Breast epithelium (tissue), 4 donors: ENCODE results near the gene POLR1G. TPM values are rescaled to one million over a fixed set of nuclear protein-coding genes. Genes with fewer than 3 reads are reported as not detected.
A peak's percentile ranks its signal among the peaks of the same experiment; 100 is the strongest.

Source experiments
- DNase-seq, 2 donors: peaks; one replicate each; pipeline ENCODE4 v3.0.0-alpha.2; 2019; ENCODE audit warnings: low spot score in 2 of 2
- H3K27ac ChIP-seq, 2 donors: fragments of 200-600 bp; sonication (generic) in 1 of 2; one replicate each; pipeline ENCODE4 v1.5.1; 2016 to 2019; ENCODE audit warnings: mild to moderate bottlenecking in 1 of 2
- H3K27me3 ChIP-seq, 2 donors: fragments of 200-600 bp; sonication (generic) in 1 of 2; one replicate each; pipeline versions ENCODE4 v1.5.1 to v1.6.0; 2017 to 2019; ENCODE audit warnings: control low read depth in 1 of 2, mild to moderate bottlenecking in 1 of 2
- H3K36me3 ChIP-seq: fragments of 200-600 bp; one replicate; pipeline ENCODE4 v1.5.1; 2019
- H3K4me1 ChIP-seq, 2 donors: fragments of 200-600 bp; sonication (generic); one replicate each; pipeline ENCODE4 v1.5.1; 2016 to 2019; ENCODE audit warnings: control low read depth in 1 of 2
- H3K4me3 ChIP-seq, 3 donors: fragments of 200-600 bp; sonication (generic); 1 replicate in 2 of 3; 2 replicates in 1 of 3; pipeline ENCODE4 v1.5.1; 2016 to 2019; ENCODE audit warnings: mild to moderate bottlenecking in 3 of 3, moderate library complexity in 2 of 3
- H3K9me3 ChIP-seq, 2 donors: fragments of 200-600 bp; sonication (generic) in 1 of 2; one replicate each; pipeline ENCODE4 v1.5.1; 2016 to 2019; ENCODE audit warnings: control low read depth in 1 of 2
- POLR2A ChIP-seq: fragments of 450-650 bp; IDR thresholded peaks from one replicate; pipeline ENCODE4 v1.6.1; 2016; ENCODE audit warnings: antibody characterized with exemption, mild to moderate bottlenecking, moderate library complexity
- POLR2AphosphoS5 ChIP-seq, 3 donors: sonication (generic); formaldehyde crosslinking; IDR thresholded peaks; one replicate each; pipeline ENCODE4 v1.6.1; 2017; ENCODE audit warnings: antibody characterized with exemption in 3 of 3
- intact Hi-C: fragments of 100-400 bp; cut with DNase I; formaldehyde crosslinking; loops from one replicate; pipeline ENCODE4 v1.15.1; 2023; ENCODE audit warnings: low total_unique reads
- total RNA-seq, 3 donors: library from RNA; depleted of rRNA; stranded (reverse); fragments of >200 nt; gene quantifications; one replicate each; pipeline ENCODE4 v1.1.0, GENCODE V29; 2016
- TF ChIP-seq, protein P1 (sequence below), 3 donors: fragments of 450-650 bp; IDR thresholded peaks; one replicate each; pipeline ENCODE4 v1.5.1; 2016 to 2017; ENCODE audit warnings: antibody characterized with exemption in 3 of 3, mild to moderate bottlenecking in 3 of 3, moderate library complexity in 3 of 3

POLR1G gene
- total RNA-seq, 3 donors from 2014 or later = 2.6 to 6.9 (median 5.3) TPM

DNA sequence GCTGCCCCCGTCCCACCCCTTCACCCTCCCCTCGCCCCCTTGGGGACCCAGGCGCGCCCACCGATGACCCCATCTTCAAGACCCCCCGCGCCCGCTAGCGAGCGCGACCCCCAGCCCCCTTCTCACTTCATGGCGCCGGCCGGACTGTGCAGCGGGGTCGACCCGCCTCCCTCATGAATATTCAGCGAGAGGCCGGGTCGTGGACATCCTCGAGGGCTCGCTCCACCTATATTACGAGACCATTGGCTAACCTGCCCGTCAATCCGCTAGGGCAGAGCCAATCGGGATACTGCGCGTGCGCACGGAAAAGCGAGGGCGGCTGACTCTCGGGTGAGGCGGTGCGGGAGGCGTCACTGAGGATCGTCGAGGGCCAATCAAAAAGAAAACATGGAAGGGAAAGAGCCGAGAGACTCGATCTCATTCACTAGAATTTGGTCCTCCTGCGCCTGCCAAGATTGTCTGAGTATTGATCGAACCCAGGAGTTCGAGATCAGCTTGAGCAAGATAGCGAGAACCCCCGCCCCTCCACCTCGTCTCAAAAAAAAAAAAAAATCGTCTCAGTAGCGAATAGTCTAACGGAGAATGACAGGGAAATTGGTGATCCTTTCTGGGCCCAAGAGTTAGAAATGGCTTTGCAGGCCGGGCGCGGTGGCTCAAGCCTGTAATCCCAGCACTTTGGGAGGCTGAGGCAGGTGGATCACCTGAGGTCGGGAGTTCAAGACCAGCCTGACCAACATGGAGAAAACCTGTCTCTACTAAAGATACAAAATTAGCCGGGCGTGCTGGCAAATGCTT, 35.8 kb upstream of the POLR1G start, which contains the start of gene ERCC2:
Gene ERCC2, minus strand, starts transcription at position 164 of the 795 bp plus-strand sequence. Its CDS starts 33 bp downstream, at position 131.
- H3K36me3 ChIP-seq = no peaks in the 10 kb centered on the region
- H3K4me1 ChIP-seq = no peaks in the 10 kb centered on the region
- peak within 1 kb of the TSS in 1 of 2 donors; percentile 64 for H3K27ac ChIP-seq
- H3K4me3 ChIP-seq = peak within 1 kb of the TSS; percentile 78 to 87 (median 84)
- no peaks in the 10 kb centered on the region for H3K9me3 ChIP-seq
- H3K27me3 ChIP-seq = no peaks in the 10 kb centered on the region
- intact Hi-C loops = no loop called here
- DNase-seq = peak; percentile 99 to 100
- peak in 2 of 3 donors; percentile 43 to 66 for TF ChIP-seq POLR2AphosphoS5 (IDR thresholded peaks at IDR 0.05)
- TF ChIP-seq, protein P1, sequence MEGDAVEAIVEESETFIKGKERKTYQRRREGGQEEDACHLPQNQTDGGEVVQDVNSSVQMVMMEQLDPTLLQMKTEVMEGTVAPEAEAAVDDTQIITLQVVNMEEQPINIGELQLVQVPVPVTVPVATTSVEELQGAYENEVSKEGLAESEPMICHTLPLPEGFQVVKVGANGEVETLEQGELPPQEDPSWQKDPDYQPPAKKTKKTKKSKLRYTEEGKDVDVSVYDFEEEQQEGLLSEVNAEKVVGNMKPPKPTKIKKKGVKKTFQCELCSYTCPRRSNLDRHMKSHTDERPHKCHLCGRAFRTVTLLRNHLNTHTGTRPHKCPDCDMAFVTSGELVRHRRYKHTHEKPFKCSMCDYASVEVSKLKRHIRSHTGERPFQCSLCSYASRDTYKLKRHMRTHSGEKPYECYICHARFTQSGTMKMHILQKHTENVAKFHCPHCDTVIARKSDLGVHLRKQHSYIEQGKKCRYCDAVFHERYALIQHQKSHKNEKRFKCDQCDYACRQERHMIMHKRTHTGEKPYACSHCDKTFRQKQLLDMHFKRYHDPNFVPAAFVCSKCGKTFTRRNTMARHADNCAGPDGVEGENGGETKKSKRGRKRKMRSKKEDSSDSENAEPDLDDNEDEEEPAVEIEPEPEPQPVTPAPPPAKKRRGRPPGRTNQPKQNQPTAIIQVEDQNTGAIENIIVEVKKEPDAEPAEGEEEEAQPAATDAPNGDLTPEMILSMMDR (IDR thresholded peaks at IDR 0.05) = no peak
- TF ChIP-seq POLR2A = no peak

- DNase-seq = peak in 1 of 2 donors; percentile 93
- peak overlapping the region in 1 of 2 donors; percentile 75 for H3K27ac ChIP-seq
- TF ChIP-seq, protein P1 (IDR thresholded peaks at IDR 0.05) = no peak
- peak in 2 of 3 donors; percentile 40 to 69 for TF ChIP-seq POLR2AphosphoS5 (IDR thresholded peaks at IDR 0.05)
- H3K9me3 ChIP-seq = no peaks in the 10 kb centered on the region
- no peak overlapping the region for H3K4me3 ChIP-seq
- no peaks in the 10 kb centered on the region for H3K4me1 ChIP-seq
- intact Hi-C loops = no loop called here
- no peaks in the 10 kb centered on the region for H3K36me3 ChIP-seq
- no peaks in the 10 kb centered on the region for H3K27me3 ChIP-seq
These were observed 30.3 kb upstream of the POLR1G start for GRCh38 chr19:45376045-45376724.

GRCh38 chr19:45380107-45380506, 26.3 kb upstream of the POLR1G start:
- H3K4me1 ChIP-seq = no peaks in the 10 kb centered on the region
- intact Hi-C loops = no loop called here
- no peak overlapping the region for H3K4me3 ChIP-seq
- no peak for TF ChIP-seq POLR2AphosphoS5 (IDR thresholded peaks at IDR 0.05)
- TF ChIP-seq, protein P1 (IDR thresholded peaks at IDR 0.05) = no peak
- TF ChIP-seq POLR2A = no peak
- H3K27me3 ChIP-seq = peaks cover 0 to 1% of the 10 kb centered on the region in 2 donors
- H3K27ac ChIP-seq = no peak overlapping the region
- no peaks in the 10 kb centered on the region for H3K36me3 ChIP-seq
- no peaks in the 10 kb centered on the region for H3K9me3 ChIP-seq
- no peak for DNase-seq

- no peak for DNase-seq
- no peaks in the 10 kb centered on the region for H3K36me3 ChIP-seq
- peaks cover 0 to 10% of the 10 kb centered on the region in 2 donors for H3K27me3 ChIP-seq
- H3K4me3 ChIP-seq = no peak overlapping the region
- H3K27ac ChIP-seq = no peak overlapping the region
- intact Hi-C loops = no loop called here
- no peaks in the 10 kb centered on the region for H3K4me1 ChIP-seq
- TF ChIP-seq POLR2A (no peak), POLR2AphosphoS5 (IDR thresholded peaks at IDR 0.05) (no peak)
- TF ChIP-seq, protein P1 (IDR thresholded peaks at IDR 0.05) = no peak
- no peaks in the 10 kb centered on the region for H3K9me3 ChIP-seq
These were observed 24.0 kb upstream of the POLR1G start for GRCh38 chr19:45382426-45382825.
